HepG2 (cell line): Measurements from ENCODE around the gene KIF26B. TPM values are rescaled to one million over a fixed set of nuclear protein-coding genes. Genes with fewer than 3 reads are reported as not detected.

Experiments
- ATAC-seq: fragments of 200-7000 bp; cut with Tn5 transposase; 3 replicates; pipeline ENCODE4 v1.9.1; 2020; ENCODE audit warnings: mild to moderate bottlenecking, moderate library complexity
- BruUV-seq: library from RNA; stranded (reverse); fragments of 400-500 nt; replicated peaks from 2 replicates; lab custom pipeline; 2021; lab: Mats Ljungman, UMichigan
- CTCF ChIA-PET: fragments of 300-600 bp; formaldehyde crosslinking; extraction: SDS; loops from one replicate; lab custom pipeline; 2021; ENCODE audit warnings: low total read pairs, inconsistent platforms, low intra/inter-chr PET ratio; lab: Yijun Ruan, JAX
- POLR2A ChIA-PET: fragments of 350-600 bp; sonication (Branson Sonifier 250); formaldehyde crosslinking; loops from one replicate; lab custom pipeline; 2020; ENCODE audit warnings: antibody characterized with exemption, inconsistent platforms; lab: Yijun Ruan, JAX
- DNase-seq: peaks from one replicate; pipeline ENCODE4 v3.0.0-alpha.2; 2015; ENCODE audit warnings: low spot score
- FAIRE-seq: peaks from 3 replicates; lab custom pipeline; 2011; peaks lifted over from hg19 to GRCh38; lab: Jason Lieb, UNC
- H2AFZ ChIP-seq: one replicate; pipeline ENCODE4 v1.6.1; 2011; ENCODE audit warnings: low read length, inconsistent platforms
- H3K27ac ChIP-seq: fragments of 300-600 bp; 3 replicates; pipeline ENCODE4 v1.8.0; 2011; ENCODE audit warnings: mixed run types, mild to moderate bottlenecking, mixed read lengths, low read length, inconsistent platforms; ENCODE audit not compliant: insufficient read depth; ENCODE audit errors: extremely low read length
- H3K27me3 ChIP-seq, 2 experiments: fragments of 200-600 bp in 1 of 2; 2 replicates in 1 of 2; 3 replicates in 1 of 2; pipeline versions ENCODE4 v1.6.0 to v1.8.0; 2011; ENCODE audit warnings: low read length in 2 of 2, mild to moderate bottlenecking in 2 of 2, moderate library complexity in 2 of 2, inconsistent platforms in 1 of 2; ENCODE audit not compliant: insufficient read depth in 2 of 2, control insufficient read depth in 1 of 2
- H3K36me3 ChIP-seq, 2 experiments: fragments of 200-600 bp in 1 of 2; replicated peaks in 1 of 2; 2 replicates in 1 of 2; 3 replicates in 1 of 2; pipeline versions ENCODE4 v1.5.1 to v1.8.0; 2011; ENCODE audit warnings: low read length in 2 of 2, inconsistent platforms in 1 of 2; ENCODE audit not compliant: insufficient read depth in 2 of 2, control insufficient read depth in 1 of 2
- H3K4me1 ChIP-seq: 2 replicates; pipeline ENCODE4 v1.5.1; 2012; ENCODE audit warnings: low read length, inconsistent platforms; ENCODE audit not compliant: insufficient read depth
- H3K4me2 ChIP-seq: 2 replicates; pipeline ENCODE4 v1.6.0; 2011; ENCODE audit warnings: low read depth, low read length, inconsistent platforms
- H3K4me3 ChIP-seq, 3 experiments: fragments of 200-600 bp in 1 of 3; sonication (generic), shearing (Covaris generic) in 1 of 3; replicated peaks in 1 of 3; 2 replicates each; pipeline ENCODE4 v1.5.1; 2011 to 2016; ENCODE audit warnings: low read length in 3 of 3, inconsistent platforms in 2 of 3, low read depth in 2 of 3, mild to moderate bottlenecking in 2 of 3, control low read depth in 1 of 3, mixed read lengths in 1 of 3; ENCODE audit not compliant: insufficient read depth in 1 of 3
- H3K79me2 ChIP-seq: one replicate; pipeline ENCODE4 v1.6.1; 2011; ENCODE audit warnings: low read length, inconsistent platforms; ENCODE audit not compliant: insufficient read depth
- H3K9ac ChIP-seq: 2 replicates; pipeline ENCODE4 v1.6.0; 2011; ENCODE audit warnings: mild to moderate bottlenecking, low read depth, low read length, inconsistent platforms; ENCODE audit not compliant: insufficient read depth
- H3K9me3 ChIP-seq: 2 replicates; pipeline ENCODE4 v1.5.1; 2012; ENCODE audit warnings: mild to moderate bottlenecking, low read length
- H4K20me1 ChIP-seq: 2 replicates; pipeline ENCODE4 v1.6.0; 2011; ENCODE audit warnings: inconsistent platforms, mild to moderate bottlenecking, low read length, moderate library complexity; ENCODE audit not compliant: insufficient read depth
- PCBP2 ChIP-seq: fragments of 200-400 bp; formaldehyde crosslinking; optimal IDR thresholded peaks from 2 replicates; pipeline ENCODE3; 2018; ENCODE audit warnings: low read length, low read depth; ENCODE audit not compliant: poor library complexity, severe bottlenecking
- TCF12 ChIP-seq, 2 experiments: fragments of 450-650 bp in 1 of 2; sonication (generic) in 1 of 2; formaldehyde crosslinking in 1 of 2; IDR thresholded peaks; 2 replicates each; pipeline versions ENCODE4 v1.6.1 to v1.8.0; 2017 to 2022; ENCODE audit warnings: antibody characterized with exemption in 1 of 2, mild to moderate bottlenecking in 1 of 2, missing genetic modification reagents in 1 of 2, moderate library complexity in 1 of 2
- USF2 ChIP-seq, 2 experiments: sonication (generic) in 1 of 2; formaldehyde crosslinking in 1 of 2; IDR thresholded peaks; 2 replicates each; pipeline versions ENCODE4 v1.5.1 to v1.6.1; 2011 to 2020; ENCODE audit warnings: borderline replicate concordance in 1 of 2, low read depth in 1 of 2, low read length in 1 of 2, mild to moderate bottlenecking in 1 of 2, missing genetic modification reagents in 1 of 2, moderate library complexity in 1 of 2
- ZFP36L2 ChIP-seq: sonication (generic); formaldehyde crosslinking; IDR thresholded peaks from 2 replicates; pipeline ENCODE4 v1.4.0; 2020; ENCODE audit warnings: missing genetic modification reagents
- ZFP37 ChIP-seq: sonication (generic); formaldehyde crosslinking; IDR thresholded peaks from 2 replicates; pipeline ENCODE4 v1.4.0; 2020; ENCODE audit warnings: missing genetic modification reagents, borderline replicate concordance
- ZFP41 ChIP-seq: sonication (generic); formaldehyde crosslinking; IDR thresholded peaks from 2 replicates; pipeline ENCODE4 v1.4.0; 2020; ENCODE audit warnings: mild to moderate bottlenecking, missing genetic modification reagents, borderline replicate concordance
- ZNF275 ChIP-seq: sonication (generic); formaldehyde crosslinking; IDR thresholded peaks from 2 replicates; pipeline ENCODE4 v1.8.0; 2022; ENCODE audit warnings: missing genetic modification reagents, mild to moderate bottlenecking, inconsistent platforms, borderline replicate concordance
- ZNF558 ChIP-seq: sonication (generic); formaldehyde crosslinking; IDR thresholded peaks from 2 replicates; pipeline ENCODE4 v1.9.0; 2022; ENCODE audit warnings: mild to moderate bottlenecking, missing genetic modification reagents, borderline replicate concordance
- ZNF572 ChIP-seq: sonication (generic); formaldehyde crosslinking; IDR thresholded peaks from 2 replicates; pipeline ENCODE4 v1.5.1; 2020; ENCODE audit warnings: mild to moderate bottlenecking, missing genetic modification reagents
- WGBS: methylation state at CpG from one replicate; pipeline ENCODE4 v1.1.6; 2017; ENCODE audit warnings: low lambda C conversion rate; 5-methylcytosine and 5-hydroxymethylcytosine counted together
- in situ Hi-C: cut with HindIII; loops from 2 replicates; pipeline ENCODE4 v1.10.0; 2017; ENCODE audit warnings: low pct_unique_long_range_greater_than_20kb; ENCODE audit not compliant: extremely low pct_ligation_motif_present
- intact Hi-C: fragments of 100-400 bp; cut with micrococcal nuclease; formaldehyde crosslinking; loops from one replicate; pipeline ENCODE4 v1.10.0; 2022; ENCODE audit not compliant: unreplicated experiment
- polyA plus RNA-seq, 8 experiments: library from polyadenylated mRNA; depleted of rRNA in 3 of 8; stranded (reverse) in 7 of 8; unstranded in 1 of 8; fragments of >200 nt; fragmentation: Illumina TruSeq in 4 of 8; extraction: Trizol in 4 of 8; gene quantifications; 2 replicates each; pipeline versions ENCODE4 v1.2.1 to v1.2.3, GENCODE V29; 2011 to 2016; ENCODE audit warnings: low read depth in 4 of 8, missing spikeins in 1 of 8, mixed read lengths in 1 of 8; ENCODE audit not compliant: insufficient read depth in 1 of 8
- total RNA-seq, 5 experiments: library from RNA; depleted of rRNA; stranded (reverse); fragments of >200 nt; fragmentation: Illumina TruSeq; extraction: Trizol; gene quantifications; 2 replicates each; pipeline ENCODE4 v1.2.3, GENCODE V29; 2016; ENCODE audit warnings: low read depth in 1 of 5

The KIF26B gene
- total and polyA plus RNA-seq, 2 of the 13 experiments (the other 11 are each of a cell fraction or from before 2014, with no cell fraction given): 0.08 to 0.09 TPM

GRCh38 chr1:245685111-245685810, 530.5 kb downstream of the KIF26B start:
- WGBS: 69% methylated on average over 19 of the region's 45 CpGs

GRCh38 chr1:245686006-245686405, 531.2 kb downstream of the KIF26B start:
- H3K9me3 ChIP-seq: no peaks in the 10 kb centered on the region
- BruUV-seq: no TSS peak
- H3K27ac ChIP-seq: no peak overlapping the region
- H3K79me2 ChIP-seq: no peaks in the 10 kb centered on the region
- H3K36me3 ChIP-seq: no peaks in the 10 kb centered on the region
- no peak overlapping the region for H3K4me2 ChIP-seq
- H3K4me1 ChIP-seq: no peaks in the 10 kb centered on the region
- FAIRE-seq: no peak
- intact Hi-C loops (no loop called here), in situ Hi-C loops (no loop called here)
- peak; percentile 16; the same call in 1 of the 3 replicates for ATAC-seq
- H3K27me3 ChIP-seq: no peaks in the 10 kb centered on the region
- no peak for TF ChIP-seq ZNF572
- no peak for TF ChIP-seq USF2 (IDR thresholded peaks at IDR 0.05; ENCODE audit: low read depth, low read length)
- TF ChIP-seq USF2 (CRISPR knock-in tag; IDR thresholded peaks at IDR 0.05; ENCODE audit: borderline replicate concordance): no peak
- TF ChIP-seq ZFP41 (CRISPR knock-in tag): no peak
- no peak overlapping the region for H3K9ac ChIP-seq
- 85% methylated on average over 15 of the region's 25 CpGs for WGBS
- no peak overlapping the region for H2AFZ ChIP-seq
- ChIA-PET CTCF (no interaction called here), POLR2A (no interaction called here)
- no peak overlapping the region for H3K4me3 ChIP-seq
- H4K20me1 ChIP-seq: no peaks in the 10 kb centered on the region
- DNase-seq: no peak

More at GRCh38 chr1:245685111-245685810, 530.5 kb downstream of the KIF26B start:
- FAIRE-seq (no peak), ATAC-seq (no peak), DNase-seq (no peak)
- H3K9ac ChIP-seq: no peak overlapping the region
- ChIA-PET CTCF (no interaction called here), POLR2A (no interaction called here)
- BruUV-seq: no TSS peak
- H3K4me2 ChIP-seq: no peak overlapping the region
- H3K79me2 ChIP-seq: no peaks in the 10 kb centered on the region
- no peaks in the 10 kb centered on the region for H3K27me3 ChIP-seq
- H2AFZ ChIP-seq: no peak overlapping the region
- intact Hi-C loops: no loop called here
- H4K20me1 ChIP-seq: no peaks in the 10 kb centered on the region
- no peak for TF ChIP-seq ZFP36L2 (CRISPR knock-in tag)
- no peak for TF ChIP-seq ZNF558 (CRISPR knock-in tag)
- TF ChIP-seq ZNF275 (CRISPR knock-in tag): no peak
- no peak for TF ChIP-seq TCF12 (IDR thresholded peaks at IDR 0.05)
- TF ChIP-seq TCF12 (CRISPR knock-in tag; IDR thresholded peaks at IDR 0.05): no peak
- TF ChIP-seq ZFP37: no peak
- TF ChIP-seq PCBP2: no peak
- H3K36me3 ChIP-seq: no peaks in the 10 kb centered on the region
- no peak overlapping the region for H3K27ac ChIP-seq
- in situ Hi-C loops: no loop called here
- H3K4me1 ChIP-seq: no peaks in the 10 kb centered on the region
- H3K4me3 ChIP-seq: no peak overlapping the region
- no peaks in the 10 kb centered on the region for H3K9me3 ChIP-seq
